ENCODE results near the gene FGF23.

FGF23 gene

GRCh38 chr12:4380332-4380731, 820 bp upstream of the FGF23 start:
- no peak for DNase-seq

- DNase-seq: no peak
Observed at GRCh38 chr12:4378772-4379171, 740 bp downstream of the FGF23 start.

- no peak for DNase-seq
Observed at GRCh38 chr12:4375449-4375848, 4.1 kb downstream of the FGF23 start.

- no peak for DNase-seq
Observed at GRCh38 chr12:4372653-4373052, 6.9 kb downstream of the FGF23 start.

- no peak for DNase-seq
Observed at GRCh38 chr12:4370265-4370664, 9.2 kb downstream of the FGF23 start.

- no peak for DNase-seq
Observed at GRCh38 chr12:4369548-4369947, 10.0 kb downstream of the FGF23 start.

- DNase-seq: no peak
Observed at GRCh38 chr12:4366090-4366489, 13.4 kb downstream of the FGF23 start.

- DNase-seq: peak; percentile 48
Observed at GRCh38 chr12:4356041-4356327, 23.5 kb downstream of the FGF23 start.

- DNase-seq: no peak
Observed at GRCh38 chr12:4355156-4356040, 24.1 kb downstream of the FGF23 start.

GRCh38 chr12:4353785-4354208, 25.7 kb downstream of the FGF23 start:
- DNase-seq: peak; percentile 41

GRCh38 chr12:4346931-4347330, 32.6 kb downstream of the FGF23 start:
- no peak for DNase-seq

GRCh38 chr12:4331842-4332241, 47.7 kb downstream of the FGF23 start:
- DNase-seq: no peak

- no peak for DNase-seq
Observed at GRCh38 chr12:4331221-4331620, 48.3 kb downstream of the FGF23 start.

GRCh38 chr12:4330203-4330602, 49.3 kb downstream of the FGF23 start:
- DNase-seq: no peak

- DNase-seq: no peak
Observed at GRCh38 chr12:4327293-4327692, 52.2 kb downstream of the FGF23 start.

- no peak for DNase-seq
Observed at GRCh38 chr12:4325966-4326365, 53.5 kb downstream of the FGF23 start.

- no peak for DNase-seq
Observed at GRCh38 chr12:4324366-4324765, 55.1 kb downstream of the FGF23 start.

GRCh38 chr12:4323396-4323795, 56.1 kb downstream of the FGF23 start:
- no peak for DNase-seq

- no peak for DNase-seq
Observed at GRCh38 chr12:4322726-4323125, 56.8 kb downstream of the FGF23 start.

- DNase-seq: peak; percentile 97
Observed at GRCh38 chr12:4320853-4321701, 58.4 kb downstream of the FGF23 start, which contains the start of gene TIGAR. TIGAR (plus strand) TSS chr12:4321213; CDS start chr12:4321272, 59 bp downstream.

- DNase-seq: no peak
Observed at GRCh38 chr12:4320497-4320852, 59.0 kb downstream of the FGF23 start.
